Aorta (tissue), 5 donors: Measurements from ENCODE around the gene PNMA8C. TPM values are rescaled to one million over a fixed set of nuclear protein-coding genes. Genes with fewer than 3 reads are reported as not detected.
"Not testable (repeated sequence)": the region's sequence is repeated elsewhere in the genome, so short reads cannot be mapped to it uniquely, and the experiment has no call there.

ENCODE experiments used
- ATAC-seq: fragments of 200-7000 bp; cut with Tn5 transposase; one replicate; pipeline ENCODE4 v1.9.1; 2022; ENCODE audit warnings: moderate library complexity; ENCODE audit not compliant: low FRiP score
- DNase-seq, 2 donors: peaks; one replicate each; pipeline ENCODE4 v3.0.0-alpha.2; 2020
- H3K27ac ChIP-seq, 2 donors: one replicate each; pipeline ENCODE4 v1.5.1; 2013; ENCODE audit warnings: low read length in 2 of 2, mild to moderate bottlenecking in 2 of 2, moderate library complexity in 2 of 2, control low read depth in 1 of 2, inconsistent platforms in 1 of 2, low read depth in 1 of 2
- H3K27me3 ChIP-seq, 2 donors: one replicate each; pipeline ENCODE4 v1.6.1; 2013; ENCODE audit warnings: control low read depth in 1 of 2, low read length in 1 of 2, mild to moderate bottlenecking in 1 of 2, moderate library complexity in 1 of 2; ENCODE audit not compliant: insufficient read depth in 2 of 2, control insufficient read depth in 1 of 2
- H3K36me3 ChIP-seq, 2 donors: one replicate each; pipeline ENCODE4 v1.6.1; 2013; ENCODE audit warnings: control low read depth in 1 of 2, low read length in 1 of 2, mild to moderate bottlenecking in 1 of 2; ENCODE audit not compliant: insufficient read depth in 2 of 2, control insufficient read depth in 1 of 2
- H3K4me1 ChIP-seq, 2 donors: one replicate each; pipeline ENCODE4 v1.6.1; 2013; ENCODE audit warnings: low read length in 2 of 2, control low read depth in 1 of 2, mild to moderate bottlenecking in 1 of 2, moderate library complexity in 1 of 2; ENCODE audit not compliant: insufficient read depth in 2 of 2, control insufficient read depth in 1 of 2
- H3K4me3 ChIP-seq, 2 donors: one replicate each; pipeline ENCODE4 v1.5.1; 2013; ENCODE audit warnings: low read length in 2 of 2, control low read depth in 1 of 2, mild to moderate bottlenecking in 1 of 2
- H3K9me3 ChIP-seq: one replicate; pipeline ENCODE4 v1.6.1; 2013; ENCODE audit warnings: mild to moderate bottlenecking, low read length; ENCODE audit not compliant: control insufficient read depth
- WGBS, 2 donors: extraction: QIAGEN DNeasy Blood & Tissue Kit; methylation state at CpG; one replicate each; pipeline ENCODE4 v1.1.7; 2013; 5-methylcytosine and 5-hydroxymethylcytosine counted together
- intact Hi-C, 2 donors: fragments of 100-400 bp; cut with DNase I; formaldehyde crosslinking; loops; one replicate each; pipeline versions ENCODE4 v1.14.2 to v1.15.0; 2022
- polyA plus RNA-seq, 2 donors: library from polyadenylated mRNA; stranded (reverse); fragments of 200-250 nt; gene quantifications; one replicate each; pipeline ENCODE4 v1.2.3, GENCODE V29; 2013
- total RNA-seq, 2 donors: library from RNA; stranded (reverse); fragmentation: NEBNext Ultra II Directional; extraction: Animal tissue kit (Norgen Biotek cat#: 25700); gene quantifications; one replicate each; pipeline ENCODE4 v1.2.1, GENCODE V29; 2021
- donor health status: healthy with polysubstance abuse.
- donor health status: Bipolar disorder and iron deficiency.
- donor health status: DM: no; HTN: no; CAD: no.
- donor health status: DM: no; HTN: no; CAD: no.
- donor health status: DM: yes; HTN: yes; CAD: no.

The PNMA8C gene
- total and polyA plus RNA-seq, 4 donors, result 1.2 to 4.3 (median 2.4) TPM

GRCh38 chr19:46404055-46404752 is 24.5 kb downstream of the PNMA8C start:
- Histone ChIP-seq H3K4me3 (peak overlapping the region; percentile 21 to 39), H3K4me1 (no peaks in the 10 kb centered on the region), H3K9me3 (no peaks in the 10 kb centered on the region), H3K36me3 (no peaks in the 10 kb centered on the region), H3K27ac (peak overlapping the region; percentile 7 to 86), H3K27me3 (no peaks in the 10 kb centered on the region)
- ATAC-seq (peak; percentile 72), DNase-seq (peak; percentile 83 to 85)
- WGBS, 2 donors, result 1% methylated on average over 36 of the region's 36 CpGs
- intact Hi-C loops, result no loop called here

GRCh38 chr19:46402725-46403124 is 26.0 kb downstream of the PNMA8C start:
- H3K4me3 ChIP-seq, result no peak overlapping the region
- no peaks in the 10 kb centered on the region for H3K27me3 ChIP-seq
- intact Hi-C loops, result loop anchor here (1.0 to 2.0 kb wide), 2 partner anchors 84 to 86 kb away; no protein-coding TSS in a partner anchor
- no peaks in the 10 kb centered on the region for H3K9me3 ChIP-seq
- DNase-seq (peak; percentile 26 to 42), ATAC-seq (peak; percentile 21)
- no peaks in the 10 kb centered on the region for H3K4me1 ChIP-seq
- H3K36me3 ChIP-seq, result no peaks in the 10 kb centered on the region
- 82 to 84% methylated on average over 11 of the region's 11 CpGs for WGBS, 2 donors
- no peak overlapping the region for H3K27ac ChIP-seq

GRCh38 chr19:46397801-46398479 is 30.8 kb downstream of the PNMA8C start:
- not testable (repeated sequence) for ATAC-seq, H3K4me3 ChIP-seq, H3K27me3 ChIP-seq, H3K36me3 ChIP-seq, H3K27ac ChIP-seq, H3K9me3 ChIP-seq, H3K4me1 ChIP-seq
- DNase-seq, result peak; percentile 9 to 19
- intact Hi-C loops, result loop anchor here in 1 of 2 donors (1.0 to 5.0 kb wide), 2 partner anchors 89 to 116 kb away; no protein-coding TSS in a partner anchor
- 80 to 85% methylated on average over 14 of the region's 14 CpGs for WGBS, 2 donors

GRCh38 chr19:46394402-46394797 is 34.3 kb downstream of the PNMA8C start:
- intact Hi-C loops, result loop anchor here in 1 of 2 donors (2.0 kb wide), 2 partner anchors 94 to 118 kb away; no protein-coding TSS in a partner anchor
- Histone ChIP-seq H3K4me1 (no peaks in the 10 kb centered on the region), H3K27me3 (no peaks in the 10 kb centered on the region), H3K4me3 (no peak overlapping the region), H3K9me3 (no peaks in the 10 kb centered on the region), H3K36me3 (peaks cover 0 to 1% of the 10 kb centered on the region in 2 donors), H3K27ac (no peak overlapping the region)
- WGBS, 2 donors, result 50 to 52% methylated on average over 5 of the region's 5 CpGs
- DNase-seq, result no peak
- ATAC-seq, result no peak

- Histone ChIP-seq H3K4me3 (no peak overlapping the region), H3K4me1 (no peaks in the 10 kb centered on the region), H3K36me3 (peaks cover 0 to 1% of the 10 kb centered on the region in 2 donors), H3K27ac (no peak overlapping the region), H3K27me3 (no peaks in the 10 kb centered on the region), H3K9me3 (no peaks in the 10 kb centered on the region)
- ATAC-seq (no peak), DNase-seq (peak; percentile 47 to 74)
- intact Hi-C loops, result loop anchor here in 1 of 2 donors (2.0 kb wide), 2 partner anchors 95 to 119 kb away; no protein-coding TSS in a partner anchor
- WGBS, 2 donors, result 69 to 73% methylated on average over 21 of the region's 21 CpGs
Observed at GRCh38 chr19:46393456-46394401, 35.0 kb downstream of the PNMA8C start.

GRCh38 chr19:46392837-46393236 is 35.9 kb downstream of the PNMA8C start:
- intact Hi-C loops, result no loop called here

GRCh38 chr19:46392252-46392801 is 36.4 kb downstream of the PNMA8C start:
- Histone ChIP-seq H3K27me3 (no peaks in the 10 kb centered on the region), H3K27ac (no peak overlapping the region), H3K9me3 (no peaks in the 10 kb centered on the region), H3K4me3 (no peak overlapping the region), H3K4me1 (no peaks in the 10 kb centered on the region), H3K36me3 (peaks cover 0 to 1% of the 10 kb centered on the region in 2 donors)
- DNase-seq (peak; percentile 58 to 80), ATAC-seq (peak; percentile 4)
- WGBS, 2 donors, result 9 to 15% methylated on average over 21 of the region's 21 CpGs
- intact Hi-C loops, result no loop called here

More at GRCh38 chr19:46392837-46393236, 35.9 kb downstream of the PNMA8C start:
- ATAC-seq, result no peak
- H3K27me3 ChIP-seq, result no peaks in the 10 kb centered on the region
- H3K9me3 ChIP-seq, result no peaks in the 10 kb centered on the region
- H3K36me3 ChIP-seq, result peaks cover 0 to 1% of the 10 kb centered on the region in 2 donors
- H3K4me3 ChIP-seq, result no peak overlapping the region
- H3K4me1 ChIP-seq, result no peaks in the 10 kb centered on the region
- 7% methylated on average over 4 of the region's 4 CpGs for WGBS, 2 donors
- DNase-seq, result no peak
- no peak overlapping the region for H3K27ac ChIP-seq
